NCI-H1417 (cell line): ENCODE measurements around the gene PFDN2.
"Not testable (repeated sequence)": the region's sequence is repeated elsewhere in the genome, so short reads cannot be mapped to it uniquely, and the experiment has no call there.

Experiments
- DNase-seq, 3 experiments: peaks; one replicate each; lab custom pipeline; 2025; lab: John Stamatoyannopoulos, UW

The PFDN2 gene

DNA sequence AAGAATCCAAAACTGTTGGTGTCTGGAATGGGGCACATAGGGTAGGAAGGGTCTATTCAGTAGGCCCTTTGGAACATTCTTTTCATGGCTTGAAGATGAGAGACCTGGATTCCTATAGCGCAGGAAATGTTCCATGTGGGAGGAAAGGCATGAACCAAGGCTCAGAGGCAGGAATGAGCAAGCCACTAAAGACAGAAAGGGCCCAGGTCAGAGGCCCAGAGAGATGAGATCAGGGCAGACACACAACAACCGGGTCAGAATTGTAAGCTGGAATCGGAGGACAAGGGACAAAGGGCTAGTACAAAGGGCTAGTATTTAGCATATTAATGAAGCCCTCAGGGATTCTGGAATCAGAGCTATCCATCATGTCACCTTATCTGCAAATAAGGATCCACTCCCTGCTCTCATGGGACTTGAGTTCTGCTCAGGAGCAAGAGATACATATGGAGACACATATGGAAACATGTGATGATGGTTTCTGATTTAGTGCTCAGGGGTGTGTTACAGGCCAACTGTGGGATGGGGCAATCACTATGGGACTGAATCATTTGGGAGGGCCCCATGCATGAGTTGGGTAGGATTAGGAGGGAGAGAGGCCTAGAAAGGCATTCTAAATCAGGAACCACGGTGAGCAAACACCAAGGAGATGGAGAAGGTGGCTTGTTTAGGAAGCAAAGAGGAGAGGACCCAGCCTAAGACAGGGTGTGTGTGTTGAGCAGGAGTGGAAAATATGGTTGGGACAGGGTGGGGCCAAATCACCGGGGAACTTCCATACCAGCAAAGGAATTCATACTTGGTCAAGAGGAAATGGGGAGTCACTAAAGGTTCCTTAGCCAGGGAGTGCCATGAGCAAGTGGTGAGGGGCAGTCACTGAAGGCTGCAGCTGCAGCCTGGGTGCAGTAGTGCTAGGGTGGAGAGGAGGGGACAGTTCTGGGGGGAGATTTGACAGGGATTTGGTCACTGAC, 37.1 kb downstream of the PFDN2 start:
- DNase-seq: no peak

DNA sequence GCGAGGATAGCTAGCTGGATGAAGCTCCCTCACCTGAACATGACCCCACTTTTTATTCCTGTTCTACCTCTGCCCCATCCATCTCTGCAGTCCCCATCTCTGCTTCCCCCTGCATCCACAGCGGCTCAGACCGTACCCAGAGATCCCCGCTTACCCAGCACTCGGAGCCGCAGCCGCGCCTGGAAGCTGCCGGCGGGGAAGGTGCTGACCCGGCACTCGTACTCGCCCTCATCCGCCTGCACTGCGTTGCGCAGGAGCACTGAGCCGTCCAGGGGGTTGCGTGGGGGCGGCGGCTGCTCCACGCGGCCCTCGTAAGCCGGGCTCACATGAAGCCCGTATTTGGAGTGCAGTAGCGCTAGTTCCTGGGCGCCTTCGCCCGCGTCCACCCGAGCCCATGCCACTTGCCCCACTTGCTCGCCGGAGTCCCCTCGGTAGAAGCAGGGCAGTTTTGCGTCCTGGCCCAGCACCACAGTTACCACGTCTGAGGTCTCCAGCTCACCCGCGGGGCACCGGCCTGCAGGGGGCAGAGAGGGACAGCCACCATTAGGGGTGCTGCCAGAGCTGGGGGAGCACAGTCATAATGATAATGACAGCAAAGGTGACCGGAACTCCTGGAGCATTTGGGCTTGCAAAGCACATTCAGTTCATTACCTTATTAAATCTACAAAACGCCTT, 38.3 kb downstream of the PFDN2 start:
- no peak for DNase-seq

DNA sequence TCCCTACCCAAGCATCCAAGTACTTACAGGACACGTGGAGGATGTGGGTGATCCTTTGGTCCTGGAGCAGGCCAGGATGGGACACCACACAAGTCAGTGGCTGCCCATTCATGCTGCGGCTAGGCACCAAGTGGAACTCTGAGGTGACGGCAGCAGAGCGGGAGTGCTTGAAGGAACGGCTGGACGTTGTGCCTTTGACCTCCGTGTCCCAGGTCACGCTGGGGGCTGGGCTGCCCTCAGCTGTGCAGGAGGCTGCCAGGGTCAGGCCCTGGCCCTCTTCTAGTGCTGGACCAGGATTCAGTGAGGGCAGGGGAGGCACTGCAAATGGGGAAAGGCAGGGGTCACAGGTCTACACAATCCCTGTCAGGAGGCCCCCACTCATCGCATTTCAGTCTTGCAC, 40.4 kb downstream of the PFDN2 start:
- no peak for DNase-seq

DNA sequence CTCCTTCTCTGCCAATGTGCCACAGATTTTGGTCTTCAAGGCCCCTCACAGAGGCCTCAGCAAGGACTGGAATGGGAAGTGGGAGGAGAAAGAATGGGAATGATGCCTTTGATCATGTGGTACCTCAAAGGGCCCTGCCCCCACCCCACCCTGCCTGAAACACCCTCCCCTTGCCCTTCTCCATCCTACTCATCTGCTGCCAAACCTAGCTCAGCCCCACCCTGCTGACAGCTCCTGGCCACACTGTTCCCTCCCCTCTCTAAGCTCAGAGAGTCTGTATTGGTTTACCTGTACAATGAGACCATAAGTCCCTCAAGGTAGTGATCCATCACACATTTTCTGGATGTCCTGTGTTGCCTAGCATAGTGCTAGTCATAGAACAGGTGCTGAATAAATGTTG, 41.4 kb downstream of the PFDN2 start:
- DNase-seq: no peak

DNA sequence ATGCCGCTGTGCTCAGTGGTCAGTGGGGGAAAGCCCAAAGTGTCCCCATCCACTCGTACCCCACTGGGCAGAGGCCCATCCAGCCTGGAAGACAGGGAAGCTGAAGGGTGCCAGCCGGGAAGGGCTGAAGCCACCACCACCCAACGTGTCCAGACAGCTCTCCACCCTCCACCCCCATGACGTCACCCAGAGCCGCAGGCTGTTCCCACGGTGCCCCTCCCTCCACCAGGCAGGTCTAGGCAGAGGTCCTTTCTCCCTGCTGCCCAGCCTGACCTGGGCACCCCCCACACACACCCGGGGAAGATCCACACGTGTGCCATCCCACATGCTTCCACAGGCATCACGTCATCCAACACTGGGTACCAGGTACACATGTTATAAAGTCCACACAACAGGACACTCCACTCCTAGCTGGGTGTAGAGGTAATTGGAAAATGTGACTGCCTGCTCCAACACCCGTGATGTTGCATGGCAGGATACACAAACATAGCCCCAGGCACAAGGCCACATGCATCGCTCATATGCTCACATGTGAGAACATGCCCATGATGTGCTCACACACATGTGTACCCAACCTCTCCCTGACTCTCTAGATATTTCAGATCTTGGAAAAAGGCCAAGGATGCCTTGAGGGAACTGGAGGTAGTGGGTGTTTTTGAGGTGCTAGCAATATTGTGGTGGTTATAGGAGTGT, 43.0 kb downstream of the PFDN2 start:
- peak in 2 of 3 experiments; percentile 40 to 52 for DNase-seq

DNA sequence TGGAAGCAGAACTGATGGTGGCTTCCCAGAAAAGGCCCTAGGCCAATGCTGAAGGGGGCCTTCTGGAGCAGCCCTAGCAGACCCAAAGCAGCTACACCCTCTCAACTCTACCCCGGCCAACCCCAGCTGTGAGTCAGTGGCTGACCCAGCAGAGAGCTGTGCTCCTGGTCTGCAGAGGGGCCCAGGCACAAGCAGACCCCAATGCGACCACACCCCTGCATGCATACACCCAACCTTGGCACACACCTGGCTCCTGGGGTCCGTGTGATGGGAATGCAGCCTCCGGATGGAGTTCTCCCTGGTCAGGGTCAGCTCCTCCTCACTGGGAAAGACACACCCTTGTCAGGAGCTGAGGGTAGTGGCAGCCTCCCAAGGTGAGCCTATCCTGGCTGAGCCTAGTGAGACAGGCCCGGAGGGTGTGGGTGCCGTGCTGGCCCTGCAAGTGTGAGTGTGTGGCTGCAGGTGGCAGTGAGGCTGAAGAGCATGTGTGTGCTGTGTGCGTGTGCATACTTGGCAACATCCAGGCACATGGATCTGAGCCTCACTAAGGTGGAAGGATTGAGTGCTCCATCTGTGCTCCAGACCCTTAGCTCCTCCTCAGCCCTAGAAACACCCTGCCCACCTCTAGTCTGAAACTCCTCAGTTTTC, 44.2 kb downstream of the PFDN2 start:
- DNase-seq: no peak

DNA sequence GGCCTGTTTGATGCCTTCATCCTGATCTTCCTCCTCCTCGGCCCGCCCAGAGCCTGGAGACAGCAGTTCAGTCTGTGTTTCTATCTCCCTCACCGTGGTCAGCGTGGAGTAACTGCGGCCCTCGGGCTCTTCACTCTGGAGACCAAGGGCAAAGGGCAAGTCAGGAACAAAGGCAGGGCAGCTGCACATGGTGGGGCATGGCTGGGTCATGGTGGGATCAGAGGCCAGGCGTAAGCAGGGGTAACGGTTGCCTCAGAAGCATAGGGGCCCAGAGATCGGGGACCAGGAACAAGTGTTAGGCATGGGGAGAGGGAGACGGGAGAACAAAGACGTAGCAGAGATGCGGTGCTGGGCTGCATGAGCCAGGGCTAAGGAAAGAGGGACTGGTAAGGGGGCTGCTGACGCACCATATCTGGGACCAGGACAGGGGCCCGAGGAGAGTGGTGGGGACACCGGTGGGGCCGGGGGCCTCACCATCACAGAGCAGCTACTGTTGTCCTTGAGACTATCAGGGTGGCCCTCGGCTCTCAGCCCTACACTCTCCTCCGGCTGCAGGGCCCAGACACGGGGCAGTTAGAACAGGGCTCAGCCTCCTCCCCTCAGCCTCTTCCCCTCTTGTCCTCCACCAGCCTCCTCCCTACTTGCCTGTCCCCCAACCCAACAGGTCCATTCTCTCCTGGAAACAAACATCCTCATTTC, 44.9 kb downstream of the PFDN2 start:
- DNase-seq: no peak

DNA sequence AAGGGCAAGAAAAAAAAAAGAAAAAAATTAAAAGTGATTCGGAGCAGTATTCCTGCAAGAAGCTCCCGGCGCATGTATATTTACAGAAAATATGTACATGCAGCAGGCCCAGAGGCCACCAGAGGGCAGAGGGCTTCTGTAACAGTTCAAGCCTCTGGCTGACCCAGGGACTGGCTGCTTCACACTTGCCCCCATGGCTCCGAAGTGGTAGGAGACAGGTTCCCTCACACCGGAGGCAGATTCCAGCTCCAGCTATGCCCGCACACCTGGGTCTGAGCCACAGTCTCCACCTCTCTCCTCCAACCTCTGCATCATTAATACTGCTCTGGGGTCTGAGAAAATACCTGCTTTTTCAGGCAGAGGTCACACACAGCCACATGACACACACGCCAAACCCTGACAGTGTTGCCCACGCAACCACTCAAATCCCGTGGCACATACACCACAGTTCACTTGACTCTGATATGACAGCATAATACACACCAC, 45.9 kb downstream of the PFDN2 start:
- DNase-seq: peak in 2 of 3 experiments; percentile 4 to 45

DNA sequence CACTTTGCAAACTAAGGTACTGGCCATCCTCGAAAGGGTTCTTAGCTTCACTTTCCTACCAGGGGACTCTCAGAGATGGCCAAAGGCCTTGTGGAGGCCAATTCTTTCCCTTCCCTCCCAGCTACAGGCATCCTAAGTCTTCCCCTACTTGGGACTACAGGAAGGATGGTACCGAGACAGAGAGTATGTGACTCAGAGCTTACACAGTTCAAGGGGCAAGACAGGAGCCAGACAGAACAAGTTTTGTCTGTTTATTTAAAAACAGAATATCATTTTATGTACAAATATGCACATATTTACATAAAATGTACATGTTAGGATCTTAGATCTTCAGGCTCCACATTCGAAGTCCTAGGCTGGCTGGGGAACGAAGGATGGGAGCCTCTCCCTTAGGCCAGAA, 47.1 kb downstream of the PFDN2 start:
- DNase-seq: no peak

DNA sequence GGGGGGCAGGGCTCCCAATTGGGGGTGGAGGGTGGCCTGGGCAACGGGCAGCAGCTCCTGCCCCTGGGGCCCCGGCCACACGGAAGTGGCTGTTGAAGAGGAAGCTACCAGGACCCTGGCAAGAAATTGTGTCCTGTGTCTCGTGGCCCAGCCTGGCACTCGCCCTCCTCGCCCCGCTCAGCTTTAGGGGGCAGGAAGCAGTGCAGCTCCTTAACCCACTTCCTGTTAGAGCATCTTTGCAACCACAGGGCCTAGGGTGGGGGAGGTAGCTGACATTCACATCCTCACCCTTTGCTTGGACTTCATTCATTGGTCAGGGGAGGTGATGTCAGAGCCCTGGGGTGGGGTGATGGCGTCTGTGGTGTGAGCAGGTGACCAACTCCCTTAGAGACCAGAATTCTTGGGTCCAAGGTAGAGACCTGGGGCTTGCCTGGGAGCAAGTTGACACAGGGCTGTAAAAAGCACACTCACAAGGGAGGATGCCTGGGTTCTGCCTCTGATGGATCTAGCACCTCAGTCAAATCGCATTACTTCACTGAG, 48.0 kb downstream of the PFDN2 start, which contains the start of gene ARHGAP30:
Gene ARHGAP30 (minus strand): TSS at position 161 of the 540 bp plus-strand sequence. CDS start 267 bp downstream, outside the sequence.
- no peak for DNase-seq

DNA sequence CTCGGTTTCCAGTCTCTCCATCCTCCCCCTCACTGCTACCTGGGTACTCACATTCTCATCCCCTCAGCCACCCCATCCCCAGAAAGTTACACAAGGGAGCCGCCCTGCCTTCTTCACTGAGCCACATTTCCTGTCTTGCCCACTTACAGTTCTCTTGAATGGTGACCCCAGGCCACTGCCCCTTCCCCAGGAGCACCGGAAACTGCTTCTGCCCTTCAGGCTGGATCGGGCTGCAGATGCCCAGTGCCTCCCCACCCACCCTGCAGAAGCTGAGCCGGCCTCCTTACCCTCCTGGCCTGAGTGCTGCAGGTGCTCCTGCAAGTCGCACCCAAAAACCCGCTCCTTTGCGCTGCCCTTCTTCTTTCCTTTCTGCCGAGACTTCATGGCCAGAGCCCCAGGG, 48.6 kb downstream of the PFDN2 start:
- no peak for DNase-seq

DNA sequence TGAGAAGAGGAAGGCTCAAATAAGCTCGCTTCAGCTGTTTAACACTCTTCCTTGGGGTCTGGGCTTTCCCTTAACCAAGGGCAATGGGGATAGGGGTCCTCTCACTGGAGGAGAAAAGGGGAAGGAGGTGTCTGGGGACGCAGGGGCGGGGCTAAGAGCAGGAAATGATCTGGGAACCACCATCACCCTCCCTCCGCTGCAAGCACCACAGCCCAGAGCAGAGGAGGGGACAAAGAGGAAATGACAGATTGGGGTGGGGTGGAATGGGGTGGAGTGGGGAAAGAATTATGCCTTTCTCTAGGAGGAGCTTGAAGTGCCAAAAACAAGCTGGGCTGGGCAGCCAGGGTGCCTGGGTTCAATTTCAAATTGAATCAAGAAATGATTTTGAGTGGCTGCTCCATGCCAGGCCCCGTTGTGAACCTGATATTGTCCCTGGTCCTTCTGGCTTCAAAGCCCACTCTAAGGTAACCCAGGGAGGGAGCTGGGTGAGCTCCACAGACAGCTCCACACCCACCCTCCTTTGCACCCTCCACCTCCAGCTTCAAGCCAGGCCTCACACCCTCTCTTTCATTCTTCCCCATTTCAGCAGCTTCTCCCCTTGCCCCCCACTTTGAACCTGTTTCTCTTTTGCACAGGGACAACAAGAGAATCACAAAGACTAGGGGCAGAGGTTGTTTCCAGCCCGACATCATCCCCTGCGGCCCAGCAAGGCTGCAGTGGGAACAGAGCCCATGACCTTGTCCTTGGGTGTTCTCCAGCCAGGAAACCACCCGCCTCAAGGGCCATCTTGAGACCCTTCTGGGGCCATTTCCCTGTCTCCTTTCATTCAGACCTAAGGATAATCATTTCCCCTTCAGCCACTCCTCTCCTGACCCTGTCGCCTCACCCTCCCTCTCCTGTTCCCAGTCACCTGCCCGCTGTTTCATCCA, 49.3 kb downstream of the PFDN2 start:
- DNase-seq: no peak

DNA sequence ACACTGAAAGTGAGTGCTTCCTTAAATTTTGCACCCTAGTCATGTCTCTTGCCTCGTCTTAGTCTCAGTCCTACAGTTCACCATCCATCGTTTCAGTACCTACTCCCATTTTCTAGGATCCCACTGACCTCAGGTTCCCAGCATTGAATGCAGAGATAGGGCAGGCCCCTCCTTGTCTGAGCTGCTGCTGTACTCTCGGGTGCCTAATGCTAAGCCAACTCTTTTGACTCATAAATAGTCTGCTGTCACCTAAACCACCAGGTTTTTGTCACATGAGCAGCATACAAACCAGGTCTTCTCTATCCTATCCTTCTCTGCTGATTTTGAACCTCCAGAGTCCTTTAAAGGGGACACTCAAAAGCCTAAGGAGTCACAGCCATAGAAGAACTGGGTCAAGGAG, 51.1 kb downstream of the PFDN2 start:
- DNase-seq: no peak

DNA sequence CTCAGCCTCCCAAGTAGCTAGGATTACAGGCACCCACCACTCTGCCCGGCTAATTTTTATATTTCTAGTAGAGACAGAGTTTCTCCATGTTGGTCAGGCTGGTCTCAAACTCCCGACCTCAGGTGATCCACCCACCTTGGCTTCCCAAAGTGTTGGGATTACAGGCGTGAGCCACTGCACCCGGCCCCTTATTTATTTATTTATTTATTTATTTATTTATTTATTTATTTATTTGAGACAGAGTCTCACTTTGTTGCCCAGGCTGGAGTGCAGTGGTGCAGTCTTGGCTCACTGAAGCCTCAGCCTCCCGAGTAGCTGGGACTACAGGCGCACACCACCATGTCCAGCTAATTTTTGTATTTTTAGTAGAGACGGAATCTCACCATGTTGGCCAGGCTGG, 52.2 kb downstream of the PFDN2 start:
- not testable (repeated sequence) for DNase-seq

DNA sequence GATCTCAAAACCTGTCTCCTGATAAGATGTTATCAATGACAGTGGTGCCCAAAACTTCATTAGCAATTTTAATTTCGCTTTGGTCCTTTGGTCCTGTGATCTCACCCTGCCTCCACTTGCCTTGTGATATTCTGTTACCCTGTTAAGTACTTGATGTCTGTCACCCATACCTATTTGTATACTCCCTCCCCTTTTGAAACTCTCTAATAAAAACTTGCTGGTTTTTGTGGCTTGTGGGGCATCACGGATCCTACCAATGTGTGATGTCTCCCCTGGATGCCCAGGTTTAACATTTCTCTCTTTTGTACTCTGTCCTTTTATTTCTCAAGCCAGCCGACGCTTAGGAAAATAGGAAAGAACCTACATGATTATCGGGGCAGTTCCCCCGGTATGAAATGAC, 53.9 kb downstream of the PFDN2 start:
- not testable (repeated sequence) for DNase-seq

DNA sequence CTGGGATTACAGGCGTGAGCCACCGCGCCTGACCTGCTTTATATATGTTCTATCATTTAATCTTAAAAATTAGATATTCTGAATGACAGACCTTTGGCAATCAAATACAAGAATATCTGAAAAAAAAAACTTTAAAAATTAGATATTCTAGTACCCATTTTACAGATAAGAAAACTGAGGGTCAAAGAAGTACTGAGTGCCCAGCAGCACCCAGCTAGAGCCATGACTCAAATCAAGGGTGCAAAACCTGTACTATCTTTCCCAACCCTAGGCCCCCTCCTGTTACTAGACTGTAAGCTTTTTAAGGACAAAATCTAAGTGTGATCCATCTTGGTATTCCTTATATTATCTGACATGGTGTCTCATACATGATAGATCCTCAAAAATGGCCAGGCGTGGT, 56.4 kb downstream of the PFDN2 start:
- DNase-seq: no peak

DNA sequence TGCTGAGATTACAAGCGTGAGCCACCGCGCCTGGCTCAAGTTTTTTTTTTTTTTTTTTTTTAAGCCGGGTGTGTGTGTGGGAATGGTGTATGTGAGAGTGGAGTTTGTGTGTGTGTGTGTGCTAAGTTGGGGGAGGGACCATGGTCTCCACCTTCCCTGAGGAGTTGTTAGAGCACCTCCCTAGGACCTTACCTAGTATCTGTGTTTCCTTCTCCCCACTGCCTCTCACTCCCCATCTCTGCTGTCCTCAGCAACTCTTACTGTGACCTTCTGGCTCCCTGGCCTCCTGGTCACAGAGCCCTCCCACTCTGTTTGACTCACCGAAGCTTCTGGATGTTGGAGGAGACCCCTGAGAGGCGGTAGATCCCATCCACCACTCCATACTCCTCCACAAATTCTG, 58.5 kb downstream of the PFDN2 start:
- no peak for DNase-seq

DNA sequence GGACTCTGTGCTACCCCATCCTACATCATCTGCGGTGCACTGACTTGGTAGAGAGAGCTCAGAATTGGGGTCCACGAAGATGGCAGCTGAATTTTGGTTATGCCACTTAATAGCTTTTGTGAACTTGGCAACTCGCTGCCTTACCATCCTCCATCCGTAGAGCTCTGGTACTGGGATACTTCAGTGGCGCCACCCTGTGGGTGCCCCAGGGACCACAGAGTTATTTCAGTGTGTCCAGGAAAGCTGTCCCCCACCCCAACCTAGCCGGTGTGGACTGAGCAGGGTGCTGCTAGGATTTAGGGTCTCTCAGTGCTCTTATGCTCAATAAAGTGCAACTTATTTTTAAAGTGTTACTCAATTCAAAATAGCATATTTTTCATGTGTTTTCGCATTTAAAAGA, 63.0 kb downstream of the PFDN2 start:
- no peak for DNase-seq

DNA sequence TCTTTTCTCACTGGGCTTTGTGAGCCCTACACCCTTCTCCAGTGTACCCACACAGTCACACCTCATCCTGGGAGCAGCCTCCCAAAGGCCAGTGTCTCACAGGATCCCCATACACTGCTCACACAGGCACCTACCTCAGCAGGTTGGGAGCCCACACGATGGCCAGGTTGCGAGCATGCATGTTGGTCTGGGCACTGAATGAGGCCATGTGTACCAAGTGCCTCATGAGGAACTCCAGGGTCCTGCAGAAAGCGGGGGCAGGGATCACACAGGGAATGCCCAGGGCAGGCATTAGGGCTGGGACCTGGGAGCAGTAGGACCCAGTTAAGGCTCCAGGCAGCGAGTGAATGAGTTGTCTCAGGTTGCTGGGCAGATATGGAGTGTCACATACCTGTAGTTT, 63.6 kb downstream of the PFDN2 start:
- no peak for DNase-seq

DNA sequence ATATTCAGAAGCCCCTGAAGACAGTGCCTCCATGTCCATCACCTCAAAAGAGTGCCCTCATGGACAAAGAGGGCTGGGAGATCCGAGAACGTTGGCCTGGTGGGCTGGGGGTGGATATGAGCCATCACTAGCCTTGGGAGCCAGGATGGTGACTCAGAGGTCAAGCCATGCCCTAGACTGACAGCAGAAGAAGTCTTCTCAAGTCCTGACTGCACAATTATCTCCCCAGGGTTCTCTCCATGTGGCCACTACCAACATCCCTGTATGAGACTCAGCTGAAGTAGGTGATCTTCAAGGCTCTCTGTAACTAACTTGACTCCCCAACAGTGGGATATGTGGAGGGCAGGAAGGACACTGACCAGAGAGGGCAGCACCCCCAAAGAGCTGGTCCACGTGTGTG, 64.9 kb downstream of the PFDN2 start:
- DNase-seq: no peak
